ENCODE data around the gene RESF1.

RESF1 gene

DNA sequence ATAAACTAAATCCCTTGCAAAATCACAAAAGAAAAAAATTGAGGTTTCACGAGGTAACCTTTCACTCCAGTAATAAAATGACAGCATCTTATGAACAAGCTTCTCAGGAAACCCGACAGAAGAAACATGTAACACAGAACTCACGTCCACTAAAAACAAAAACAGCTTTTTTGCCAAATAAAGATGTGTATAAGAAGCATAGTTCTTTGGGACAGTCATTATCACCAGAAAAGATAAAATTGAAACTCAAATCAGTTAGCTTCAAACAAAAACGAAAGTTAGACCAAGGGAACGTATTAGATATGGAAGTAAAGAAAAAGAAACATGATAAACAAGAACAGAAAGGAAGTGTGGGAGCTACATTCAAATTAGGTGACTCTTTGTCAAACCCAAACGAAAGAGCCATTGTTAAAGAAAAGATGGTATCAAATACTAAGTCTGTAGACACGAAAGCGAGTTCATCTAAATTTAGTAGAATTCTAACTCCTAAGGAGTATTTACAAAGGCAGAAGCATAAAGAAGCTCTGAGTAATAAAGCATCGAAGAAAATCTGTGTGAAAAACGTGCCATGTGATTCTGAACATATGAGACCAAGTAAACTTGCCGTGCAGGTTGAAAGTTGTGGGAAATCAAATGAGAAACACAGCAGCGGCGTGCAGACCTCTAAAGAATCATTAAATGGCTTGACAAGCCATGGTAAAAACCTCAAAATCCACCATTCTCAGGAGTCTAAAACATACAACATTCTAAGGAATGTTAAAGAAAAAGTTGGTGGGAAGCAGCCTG is 25.8 kb downstream of the RESF1 start:
- TF ChIP-seq ZFX (IDR thresholded peaks at IDR 0.05) (no peak), CTCF (conservative IDR thresholded peaks at IDR 0.05) (no peak)
- no peak overlapping the region for H3K27ac ChIP-seq

- no peak overlapping the region for H3K27ac ChIP-seq
- TF ChIP-seq ZFX (IDR thresholded peaks at IDR 0.05) (no peak), CTCF (conservative IDR thresholded peaks at IDR 0.05) (no peak)
Measured at GRCh38 chr12:31985832-31986231, 26.6 kb downstream of the RESF1 start.

DNA sequence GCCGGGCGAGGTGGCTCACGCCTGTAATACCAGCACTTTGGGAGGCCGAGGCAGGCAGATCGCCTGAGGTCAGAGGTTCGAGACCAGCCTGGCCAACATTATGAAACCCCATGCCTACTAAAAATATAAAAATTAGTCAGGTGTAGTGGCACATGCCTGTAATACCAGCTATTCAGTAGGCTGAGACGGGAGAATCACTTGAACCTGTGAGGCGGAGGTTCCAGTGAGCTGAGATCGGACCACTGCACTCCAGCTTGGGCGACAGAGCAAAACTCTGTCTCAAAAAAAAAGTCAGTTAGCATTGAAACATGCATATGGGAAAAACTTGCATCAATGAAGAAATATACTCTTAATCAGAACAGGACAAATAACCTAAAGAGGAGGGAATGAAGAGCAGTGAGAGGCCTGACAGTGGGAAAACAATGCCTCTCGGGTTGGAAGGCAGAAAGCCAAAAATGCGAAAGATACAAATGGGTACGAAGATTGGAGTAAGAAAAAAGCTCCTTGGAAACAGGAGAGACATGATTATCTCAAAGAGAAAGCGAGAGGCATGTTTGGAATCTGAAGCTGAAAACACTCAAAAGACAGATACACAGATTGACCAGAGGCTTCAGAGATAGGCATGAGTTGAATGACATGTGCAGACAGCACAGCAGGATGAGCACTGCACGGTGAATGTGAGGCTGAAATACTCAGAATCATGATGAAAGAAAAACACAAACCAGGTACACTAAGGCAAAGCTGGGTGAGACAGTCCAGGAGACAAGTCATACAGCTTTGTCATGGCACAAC is 30.6 kb downstream of the RESF1 start:
- TF ChIP-seq CTCF (conservative IDR thresholded peaks at IDR 0.05): no peak
- no peak overlapping the region for H3K27ac ChIP-seq

DNA sequence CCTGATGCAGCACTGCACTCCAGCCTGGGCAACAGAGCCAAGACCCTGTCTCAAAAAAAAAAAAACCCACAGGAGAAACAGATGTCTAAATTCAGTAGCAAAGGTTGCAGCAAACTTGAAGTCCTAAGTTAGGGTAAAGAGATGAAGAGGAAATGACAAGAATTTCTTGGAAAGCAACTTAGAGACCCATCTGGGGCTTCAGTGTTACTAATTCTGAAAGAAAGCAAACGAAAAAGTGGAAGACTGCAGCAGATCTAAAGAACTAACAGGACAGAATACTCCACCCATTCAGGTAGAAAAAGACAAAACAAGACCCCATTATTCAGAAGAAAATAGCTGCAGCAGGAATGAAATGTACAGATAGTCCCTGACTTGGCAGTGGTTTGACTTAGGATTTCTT is 31.9 kb downstream of the RESF1 start:
- no peak for TF ChIP-seq CTCF (conservative IDR thresholded peaks at IDR 0.05)
- no peak for TF ChIP-seq ZFX (IDR thresholded peaks at IDR 0.05)
- no peak overlapping the region for H3K27ac ChIP-seq

GRCh38 chr12:31991815-31992214 is 32.6 kb downstream of the RESF1 start:
- no peak for TF ChIP-seq ZFX (IDR thresholded peaks at IDR 0.05)
- no peak for TF ChIP-seq CTCF (conservative IDR thresholded peaks at IDR 0.05)
- no peak overlapping the region for H3K27ac ChIP-seq

- no peak overlapping the region for H3K27ac ChIP-seq
- no peak for TF ChIP-seq CTCF (conservative IDR thresholded peaks at IDR 0.05)
- TF ChIP-seq ZFX (IDR thresholded peaks at IDR 0.05): no peak
Measured at GRCh38 chr12:31999692-32000091, 40.5 kb downstream of the RESF1 start.

GRCh38 chr12:32000373-32001005 is 41.3 kb downstream of the RESF1 start:
- no peak overlapping the region for H3K27ac ChIP-seq
- TF ChIP-seq ZFX (IDR thresholded peaks at IDR 0.05): no peak
- no peak for TF ChIP-seq CTCF (conservative IDR thresholded peaks at IDR 0.05)

Data from C4-2B (cell line).